ENCODE results near the gene TCF7L1. TPM values are rescaled to one million over a fixed set of nuclear protein-coding genes. Genes with fewer than 3 reads are reported as not detected.

Gene TCF7L1
- total and polyA plus RNA-seq, 2 of the 13 experiments (the other 11 are each of a cell fraction or from before 2014, with no cell fraction given), result 0.04 to 0.15 TPM

DNA sequence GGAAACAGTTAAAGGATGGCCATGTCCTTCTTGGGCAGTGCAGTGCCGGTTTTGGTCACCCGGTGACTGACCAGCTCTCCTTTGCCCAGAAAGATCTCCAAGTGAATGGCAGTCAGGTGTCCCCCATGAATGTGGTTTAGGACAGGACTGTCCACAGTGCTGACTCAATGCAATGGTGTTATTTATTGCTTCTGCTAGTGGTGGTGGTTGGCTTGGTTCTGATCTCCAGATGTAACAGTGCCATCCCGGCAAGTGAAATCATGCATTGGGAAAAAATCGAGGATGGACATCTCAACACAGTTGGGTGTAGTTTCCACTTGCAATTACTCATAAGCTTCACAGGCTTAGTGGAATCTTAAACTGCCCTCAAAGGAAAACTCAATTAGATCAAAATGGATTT is 112.7 kb downstream of the TCF7L1 start:
- ATAC-seq (no peak), DNase-seq (ENCODE audit: low spot score) (no peak), FAIRE-seq (no peak)
- H3K36me3 ChIP-seq (replicated peaks in 1 of 2; ENCODE audit: control insufficient read depth in 1 of 2, insufficient read depth in 2 of 2, low read length in 2 of 2), result no peaks in the 10 kb centered on the region
- intact Hi-C loops (cut with micrococcal nuclease; ENCODE audit: unreplicated experiment) (no loop called here), in situ Hi-C loops (cut with HindIII; ENCODE audit: extremely low pct_ligation_motif_present, low pct_unique_long_range_greater_than_20kb) (loop anchor here (10.0 kb wide), 1 partner anchor 181 kb away; no protein-coding TSS in a partner anchor)
- no peak overlapping the region for H3K9ac ChIP-seq (ENCODE audit: insufficient read depth, low read depth, low read length)
- no peak overlapping the region for H2AFZ ChIP-seq (ENCODE audit: low read length)
- H3K4me3 ChIP-seq (replicated peaks in 1 of 3; ENCODE audit: insufficient read depth in 1 of 3, low read depth in 2 of 3, low read length in 3 of 3), result no peak overlapping the region
- no peaks in the 10 kb centered on the region for H3K4me1 ChIP-seq (ENCODE audit: insufficient read depth, low read length)
- 35% methylated on average over 4 of the region's 4 CpGs for WGBS (ENCODE audit: low lambda C conversion rate)
- H3K9me3 ChIP-seq (ENCODE audit: low read length), result no peaks in the 10 kb centered on the region
- TF ChIP-seq, protein P1, sequence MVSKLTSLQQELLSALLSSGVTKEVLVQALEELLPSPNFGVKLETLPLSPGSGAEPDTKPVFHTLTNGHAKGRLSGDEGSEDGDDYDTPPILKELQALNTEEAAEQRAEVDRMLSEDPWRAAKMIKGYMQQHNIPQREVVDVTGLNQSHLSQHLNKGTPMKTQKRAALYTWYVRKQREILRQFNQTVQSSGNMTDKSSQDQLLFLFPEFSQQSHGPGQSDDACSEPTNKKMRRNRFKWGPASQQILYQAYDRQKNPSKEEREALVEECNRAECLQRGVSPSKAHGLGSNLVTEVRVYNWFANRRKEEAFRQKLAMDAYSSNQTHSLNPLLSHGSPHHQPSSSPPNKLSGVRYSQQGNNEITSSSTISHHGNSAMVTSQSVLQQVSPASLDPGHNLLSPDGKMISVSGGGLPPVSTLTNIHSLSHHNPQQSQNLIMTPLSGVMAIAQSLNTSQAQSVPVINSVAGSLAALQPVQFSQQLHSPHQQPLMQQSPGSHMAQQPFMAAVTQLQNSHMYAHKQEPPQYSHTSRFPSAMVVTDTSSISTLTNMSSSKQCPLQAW (CRISPR knock-in tag; IDR thresholded peaks at IDR 0.05), result no peak
- ChIA-PET CTCF (ENCODE audit: low intra/inter-chr PET ratio, low total read pairs) (interaction anchor here (0.6 kb wide), 1 partner anchor 51 kb away, joined by 3 read pairs; no protein-coding TSS in a partner anchor), POLR2A (no interaction called here)
- no peaks in the 10 kb centered on the region for H4K20me1 ChIP-seq (ENCODE audit: insufficient read depth, low read length)
- H3K4me2 ChIP-seq (ENCODE audit: low read depth, low read length), result no peak overlapping the region
- no peaks in the 10 kb centered on the region for H3K79me2 ChIP-seq (ENCODE audit: insufficient read depth, low read length)
- H3K27me3 ChIP-seq (ENCODE audit: control insufficient read depth in 1 of 2, insufficient read depth in 2 of 2, low read length in 2 of 2), result peaks cover 4 to 55% of the 10 kb centered on the region in 2 experiments; a peak in 4 of 5 replicates
- no peak overlapping the region for H3K27ac ChIP-seq (ENCODE audit: extremely low read length, insufficient read depth, low read length)
- no TSS peak for BruUV-seq (replicated peaks)

DNA sequence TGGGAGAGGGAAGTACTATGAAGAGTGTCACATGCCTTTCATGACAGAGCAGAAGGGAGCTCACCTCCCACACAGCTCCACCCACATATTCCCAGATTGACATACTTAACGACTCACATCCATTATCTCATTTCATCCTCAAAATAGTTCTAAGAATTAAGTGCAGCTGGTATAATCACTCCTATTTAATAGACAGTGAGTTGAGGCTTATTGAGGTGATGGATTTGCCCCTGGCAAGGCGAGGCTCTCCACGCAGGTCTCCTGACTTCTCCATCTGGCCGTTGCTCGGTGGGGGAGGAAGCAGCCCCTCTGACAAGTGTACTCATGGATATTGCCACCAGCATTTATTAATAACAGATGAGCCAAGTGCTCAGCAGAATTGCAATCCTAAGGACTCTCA is 113.2 kb downstream of the TCF7L1 start:
- CTCF ChIA-PET (ENCODE audit: low intra/inter-chr PET ratio, low total read pairs), result interaction anchor here (0.6 kb wide), 1 partner anchor 50 kb away, joined by 3 read pairs; no protein-coding TSS in a partner anchor
- no peak for ATAC-seq
- H3K4me2 ChIP-seq (ENCODE audit: low read depth, low read length), result no peak overlapping the region
- TF ChIP-seq PPARG (CRISPR knock-in tag; conservative IDR thresholded peaks at IDR 0.05) (no peak), RFXANK (CRISPR knock-in tag; IDR thresholded peaks at IDR 0.05) (no peak), SRSF9 (IDR thresholded peaks at IDR 0.05; ENCODE audit: borderline replicate concordance, insufficient read depth, low read depth, low read length, poor library complexity, severe bottlenecking) (no peak), REL (CRISPR knock-in tag; conservative IDR thresholded peaks at IDR 0.05) (no peak), ZKSCAN5 (CRISPR knock-in tag; IDR thresholded peaks at IDR 0.05) (no peak)
- TF ChIP-seq, protein P2, sequence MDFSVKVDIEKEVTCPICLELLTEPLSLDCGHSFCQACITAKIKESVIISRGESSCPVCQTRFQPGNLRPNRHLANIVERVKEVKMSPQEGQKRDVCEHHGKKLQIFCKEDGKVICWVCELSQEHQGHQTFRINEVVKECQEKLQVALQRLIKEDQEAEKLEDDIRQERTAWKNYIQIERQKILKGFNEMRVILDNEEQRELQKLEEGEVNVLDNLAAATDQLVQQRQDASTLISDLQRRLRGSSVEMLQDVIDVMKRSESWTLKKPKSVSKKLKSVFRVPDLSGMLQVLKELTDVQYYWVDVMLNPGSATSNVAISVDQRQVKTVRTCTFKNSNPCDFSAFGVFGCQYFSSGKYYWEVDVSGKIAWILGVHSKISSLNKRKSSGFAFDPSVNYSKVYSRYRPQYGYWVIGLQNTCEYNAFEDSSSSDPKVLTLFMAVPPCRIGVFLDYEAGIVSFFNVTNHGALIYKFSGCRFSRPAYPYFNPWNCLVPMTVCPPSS (IDR thresholded peaks at IDR 0.05), result no peak
- TF ChIP-seq, protein P3, sequence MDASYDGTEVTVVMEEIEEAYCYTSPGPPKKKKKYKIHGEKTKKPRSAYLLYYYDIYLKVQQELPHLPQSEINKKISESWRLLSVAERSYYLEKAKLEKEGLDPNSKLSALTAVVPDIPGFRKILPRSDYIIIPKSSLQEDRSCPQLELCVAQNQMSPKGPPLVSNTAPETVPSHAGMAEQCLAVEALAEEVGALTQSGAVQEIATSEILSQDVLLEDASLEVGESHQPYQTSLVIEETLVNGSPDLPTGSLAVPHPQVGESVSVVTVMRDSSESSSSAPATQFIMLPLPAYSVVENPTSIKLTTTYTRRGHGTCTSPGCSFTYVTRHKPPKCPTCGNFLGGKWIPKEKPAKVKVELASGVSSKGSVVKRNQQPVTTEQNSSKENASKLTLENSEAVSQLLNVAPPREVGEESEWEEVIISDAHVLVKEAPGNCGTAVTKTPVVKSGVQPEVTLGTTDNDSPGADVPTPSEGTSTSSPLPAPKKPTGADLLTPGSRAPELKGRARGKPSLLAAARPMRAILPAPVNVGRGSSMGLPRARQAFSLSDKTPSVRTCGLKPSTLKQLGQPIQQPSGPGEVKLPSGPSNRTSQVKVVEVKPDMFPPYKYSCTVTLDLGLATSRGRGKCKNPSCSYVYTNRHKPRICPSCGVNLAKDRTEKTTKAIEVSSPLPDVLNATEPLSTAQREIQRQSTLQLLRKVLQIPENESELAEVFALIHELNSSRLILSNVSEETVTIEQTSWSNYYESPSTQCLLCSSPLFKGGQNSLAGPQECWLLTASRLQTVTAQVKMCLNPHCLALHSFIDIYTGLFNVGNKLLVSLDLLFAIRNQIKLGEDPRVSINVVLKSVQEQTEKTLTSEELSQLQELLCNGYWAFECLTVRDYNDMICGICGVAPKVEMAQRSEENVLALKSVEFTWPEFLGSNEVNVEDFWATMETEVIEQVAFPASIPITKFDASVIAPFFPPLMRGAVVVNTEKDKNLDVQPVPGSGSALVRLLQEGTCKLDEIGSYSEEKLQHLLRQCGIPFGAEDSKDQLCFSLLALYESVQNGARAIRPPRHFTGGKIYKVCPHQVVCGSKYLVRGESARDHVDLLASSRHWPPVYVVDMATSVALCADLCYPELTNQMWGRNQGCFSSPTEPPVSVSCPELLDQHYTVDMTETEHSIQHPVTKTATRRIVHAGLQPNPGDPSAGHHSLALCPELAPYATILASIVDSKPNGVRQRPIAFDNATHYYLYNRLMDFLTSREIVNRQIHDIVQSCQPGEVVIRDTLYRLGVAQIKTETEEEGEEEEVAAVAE (CRISPR knock-in tag; IDR thresholded peaks at IDR 0.05; ENCODE audit: borderline replicate concordance), result no peak

More for the DNA sequence above, 113.2 kb downstream of the TCF7L1 start:
- Histone ChIP-seq H3K9ac (ENCODE audit: insufficient read depth, low read depth, low read length) (no peak overlapping the region), H4K20me1 (ENCODE audit: insufficient read depth, low read length) (no peaks in the 10 kb centered on the region), H3K4me1 (ENCODE audit: insufficient read depth, low read length) (no peaks in the 10 kb centered on the region), H3K27me3 (ENCODE audit: control insufficient read depth in 1 of 2, insufficient read depth in 2 of 2, low read length in 2 of 2) (peaks cover 4 to 55% of the 10 kb centered on the region in 2 experiments; a peak in 4 of 5 replicates), H3K36me3 (replicated peaks in 1 of 2; ENCODE audit: control insufficient read depth in 1 of 2, insufficient read depth in 2 of 2, low read length in 2 of 2) (no peaks in the 10 kb centered on the region), H2AFZ (ENCODE audit: low read length) (no peak overlapping the region), H3K27ac (ENCODE audit: extremely low read length, insufficient read depth, low read length) (no peak overlapping the region), H3K79me2 (ENCODE audit: insufficient read depth, low read length) (no peaks in the 10 kb centered on the region), H3K9me3 (ENCODE audit: low read length) (no peaks in the 10 kb centered on the region), H3K4me3 (replicated peaks in 1 of 3; ENCODE audit: insufficient read depth in 1 of 3, low read depth in 2 of 3, low read length in 3 of 3) (no peak overlapping the region)
- FAIRE-seq, result no peak
- intact Hi-C loops (cut with micrococcal nuclease; ENCODE audit: unreplicated experiment), result no loop called here
- in situ Hi-C loops (cut with HindIII; ENCODE audit: extremely low pct_ligation_motif_present, low pct_unique_long_range_greater_than_20kb), result loop anchor here (10.0 kb wide), 1 partner anchor 182 kb away; no protein-coding TSS in a partner anchor
- POLR2A ChIA-PET, result no interaction called here
- 16% methylated on average over 5 of the region's 5 CpGs for WGBS (ENCODE audit: low lambda C conversion rate)
- DNase-seq (ENCODE audit: low spot score), result no peak
- BruUV-seq (replicated peaks), result no TSS peak

All from HepG2 (cell line).